Hepatocyte (in vitro differentiated cells): ENCODE measurements around the gene RBM33. TPM values are rescaled to one million over a fixed set of nuclear protein-coding genes. Genes with fewer than 3 reads are reported as not detected.
"Not testable (repeated sequence)": the region's sequence is repeated elsewhere in the genome, so short reads cannot be mapped to it uniquely, and the experiment has no call there.

ENCODE experiments used
- DNase-seq: peaks from one replicate; pipeline ENCODE4 v3.0.0-alpha.2; 2016; ENCODE audit warnings: low spot score
- H2AFZ ChIP-seq: fragments of 200-600 bp; sonication (generic); 2 replicates; pipeline ENCODE4 v1.6.0; 2016; ENCODE audit warnings: antibody characterized with exemption, mild to moderate bottlenecking
- H3K27ac ChIP-seq: fragments of 200-600 bp; sonication (generic); 2 replicates; pipeline ENCODE4 v1.5.1; 2016; ENCODE audit warnings: mild to moderate bottlenecking
- H3K27me3 ChIP-seq: fragments of 200-600 bp; sonication (generic); 2 replicates; pipeline ENCODE4 v1.6.1; 2016
- H3K36me3 ChIP-seq: fragments of 200-600 bp; sonication (generic); replicated peaks from 2 replicates; pipeline ENCODE4 v1.5.1; 2016; ENCODE audit warnings: low read depth; ENCODE audit not compliant: insufficient read depth
- H3K4me1 ChIP-seq: fragments of 200-600 bp; sonication (generic); 2 replicates; pipeline ENCODE4 v1.5.1; 2016; ENCODE audit warnings: mild to moderate bottlenecking, moderate library complexity; ENCODE audit not compliant: insufficient read depth
- H3K4me2 ChIP-seq: fragments of 200-600 bp; sonication (generic); 2 replicates; pipeline ENCODE4 v1.6.0; 2016
- H3K4me3 ChIP-seq: fragments of 200-600 bp; sonication (generic); 2 replicates; pipeline ENCODE4 v1.5.1; 2016; ENCODE audit warnings: mild to moderate bottlenecking
- H3K79me2 ChIP-seq: fragments of 200-600 bp; sonication (generic); 2 replicates; pipeline ENCODE4 v1.6.0; 2017; ENCODE audit warnings: mild to moderate bottlenecking
- H3K9me2 ChIP-seq: fragments of 200-600 bp; sonication (generic); replicated peaks from 2 replicates; pipeline ENCODE4 v1.6.0; 2017; ENCODE audit warnings: mild to moderate bottlenecking; ENCODE audit not compliant: insufficient read depth
- H3K9me3 ChIP-seq: fragments of 200-600 bp; sonication (generic); 2 replicates; pipeline ENCODE4 v1.5.1; 2016; ENCODE audit warnings: low read depth, mild to moderate bottlenecking
- H4K20me1 ChIP-seq: fragments of 200-600 bp; sonication (generic); 2 replicates; pipeline ENCODE4 v1.6.0; 2016; ENCODE audit warnings: mild to moderate bottlenecking; ENCODE audit not compliant: insufficient read depth, poor library complexity, severe bottlenecking
- CTCF ChIP-seq: fragments of 200-600 bp; sonication (generic); IDR thresholded peaks from 2 replicates; pipeline ENCODE4 v1.5.1; 2016; ENCODE audit warnings: antibody characterized with exemption, mild to moderate bottlenecking; ENCODE audit not compliant: poor library complexity
- EZH2 ChIP-seq: fragments of 200-600 bp; sonication (generic); IDR thresholded peaks from 2 replicates; pipeline ENCODE4 v1.6.1; 2016; ENCODE audit warnings: antibody characterized with exemption, mild to moderate bottlenecking, borderline replicate concordance
- EZH2phosphoT487 ChIP-seq: fragments of 200-600 bp; sonication (generic); IDR thresholded peaks from one replicate; pipeline ENCODE4 v1.6.1; 2018; ENCODE audit warnings: antibody characterized with exemption, mild to moderate bottlenecking, low read depth, moderate library complexity; ENCODE audit not compliant: unreplicated experiment, severe bottlenecking
- WGBS: methylation state at CpG from one replicate; pipeline ENCODE4 v1.1.6; 2016; ENCODE audit warnings: low lambda C conversion rate; ENCODE audit errors: missing lambda C conversion rate; 5-methylcytosine and 5-hydroxymethylcytosine counted together
- polyA plus RNA-seq: library from polyadenylated mRNA; unstranded; fragments of >200 nt; fragmentation: Nextera tagmentation; extraction: Ambion mirVana; gene quantifications from 2 replicates; pipeline ENCODE4 v1.2.1, GENCODE V29; 2016
- total RNA-seq: library from RNA; depleted of rRNA; stranded (reverse); fragments of >200 nt; gene quantifications from 2 replicates; pipeline ENCODE4 v1.2.3, GENCODE V29; 2014

Gene RBM33
- total and polyA plus RNA-seq, 2 experiments from 2014 or later: 24.8 to 40.8 TPM

GRCh38 chr7:155685791-155686160, 41.3 kb downstream of the RBM33 start:
- WGBS: 98% methylated on average over 2 of the region's 2 CpGs
- Histone ChIP-seq H3K36me3 (peaks cover 3% of the 10 kb centered on the region), H3K4me3 (no peak overlapping the region), H3K9me3 (no peaks in the 10 kb centered on the region), H4K20me1 (peaks cover 29% of the 10 kb centered on the region), H3K79me2 (peaks cover 83% of the 10 kb centered on the region), H3K4me1 (no peaks in the 10 kb centered on the region), H3K4me2 (no peak overlapping the region), H3K27me3 (no peaks in the 10 kb centered on the region), H3K9me2 (no peaks in the 10 kb centered on the region), H2AFZ (no peak overlapping the region), H3K27ac (no peak overlapping the region)
- TF ChIP-seq EZH2phosphoT487: no peak
- no peak for TF ChIP-seq CTCF
- TF ChIP-seq EZH2: no peak
- DNase-seq: no peak

- Histone ChIP-seq H4K20me1 (peaks cover 29% of the 10 kb centered on the region), H3K79me2 (peaks cover 85% of the 10 kb centered on the region)
- not testable (repeated sequence) for H2AFZ ChIP-seq, H3K27me3 ChIP-seq, H3K4me2 ChIP-seq, H3K9me3 ChIP-seq, H3K4me1 ChIP-seq, H3K27ac ChIP-seq, H3K9me2 ChIP-seq, H3K36me3 ChIP-seq, H3K4me3 ChIP-seq, DNase-seq
- WGBS: 53% methylated on average over 2 of the region's 2 CpGs
Observed at GRCh38 chr7:155686620-155687324, 42.3 kb downstream of the RBM33 start.

GRCh38 chr7:155688237-155688636, 43.8 kb downstream of the RBM33 start:
- 76% methylated on average over 2 of the region's 2 CpGs for WGBS
- DNase-seq, H3K9me2 ChIP-seq, H3K4me3 ChIP-seq, H3K27ac ChIP-seq, H2AFZ ChIP-seq, H3K9me3 ChIP-seq, H3K36me3 ChIP-seq, H3K4me2 ChIP-seq, H3K27me3 ChIP-seq, H3K4me1 ChIP-seq: not testable (repeated sequence)
- Histone ChIP-seq H3K79me2 (peaks cover 87% of the 10 kb centered on the region), H4K20me1 (peaks cover 39% of the 10 kb centered on the region)

- peaks cover 45% of the 10 kb centered on the region for H4K20me1 ChIP-seq
- not testable (repeated sequence) for H3K9me3 ChIP-seq, H3K27me3 ChIP-seq, H3K4me2 ChIP-seq, H3K36me3 ChIP-seq, H3K4me3 ChIP-seq, H3K27ac ChIP-seq, H3K4me1 ChIP-seq, DNase-seq, H2AFZ ChIP-seq, H3K9me2 ChIP-seq
- peaks cover 87% of the 10 kb centered on the region for H3K79me2 ChIP-seq
- WGBS: 98% methylated on average over 3 of the region's 3 CpGs
Observed at GRCh38 chr7:155690655-155691054, 46.2 kb downstream of the RBM33 start.

GRCh38 chr7:155692317-155692716, 47.9 kb downstream of the RBM33 start:
- peaks cover 4% of the 10 kb centered on the region for H3K36me3 ChIP-seq
- H3K4me2 ChIP-seq: no peak overlapping the region
- no peaks in the 10 kb centered on the region for H3K4me1 ChIP-seq
- H4K20me1 ChIP-seq: peaks cover 45% of the 10 kb centered on the region
- H3K9me2 ChIP-seq: no peaks in the 10 kb centered on the region
- TF ChIP-seq EZH2phosphoT487: no peak
- no peak for TF ChIP-seq CTCF
- TF ChIP-seq EZH2: no peak
- DNase-seq: no peak
- H3K9me3 ChIP-seq: no peaks in the 10 kb centered on the region
- no peak overlapping the region for H2AFZ ChIP-seq
- H3K27ac ChIP-seq: no peak overlapping the region
- no peak overlapping the region for H3K4me3 ChIP-seq
- peaks cover 88% of the 10 kb centered on the region for H3K79me2 ChIP-seq
- no peaks in the 10 kb centered on the region for H3K27me3 ChIP-seq
- 86% methylated on average over 5 of the region's 5 CpGs for WGBS
